ENCODE results near the gene RNF187. TPM values are rescaled to one million over a fixed set of nuclear protein-coding genes. Genes with fewer than 3 reads are reported as not detected.

The RNF187 gene
- total RNA-seq, 1 experiment from 2014 or later: 63.4 TPM

DNA sequence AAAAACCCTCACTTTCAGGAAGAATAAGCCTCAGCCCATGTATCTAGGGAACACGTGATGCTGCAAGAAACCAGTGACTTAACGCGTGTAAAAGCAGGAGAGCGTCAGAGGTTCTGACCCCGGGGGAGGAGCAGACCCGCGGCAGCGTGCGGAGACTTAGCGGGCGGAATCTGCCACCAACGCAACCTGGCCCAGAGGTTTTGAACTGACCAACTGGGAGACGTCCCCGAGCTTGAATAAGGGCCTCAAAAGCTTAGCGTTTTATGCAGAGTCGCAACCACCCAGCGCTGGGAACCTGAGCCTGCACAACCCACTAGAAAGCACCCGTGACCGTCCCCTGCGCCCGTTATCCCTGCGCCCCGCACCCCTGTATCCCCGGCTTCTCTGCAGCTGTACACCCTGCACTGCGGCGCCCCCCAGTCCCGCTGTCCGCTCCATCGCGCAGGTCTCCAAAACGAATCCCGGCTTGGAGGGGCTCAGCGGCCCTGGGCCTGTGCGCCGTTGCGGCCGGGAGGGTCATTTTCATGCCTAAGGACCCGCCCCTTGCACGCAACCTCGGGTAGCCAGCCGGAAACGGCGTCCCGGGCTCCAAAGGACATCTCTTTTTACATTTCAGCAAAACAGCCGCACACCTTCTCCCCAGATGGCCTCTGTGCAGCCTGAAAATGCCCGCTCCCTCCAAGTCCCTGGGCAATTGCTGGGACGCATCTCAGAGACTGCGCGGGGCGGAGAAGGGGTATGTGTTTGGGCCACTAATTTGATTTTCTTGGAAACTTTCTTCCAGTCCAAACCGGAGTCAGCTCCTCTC, 41.1 kb upstream of the RNF187 start:
- H3K36me3 Mint-ChIP-seq (ENCODE audit: insufficient read depth in 1 of 3, low read depth in 3 of 3): no peaks in the 10 kb centered on the region
- H3K9ac ChIP-seq (ENCODE audit: extremely low read depth, insufficient read length, low read length): no peak overlapping the region
- H3K79me1 ChIP-seq (ENCODE audit: insufficient read depth, low read depth, low read length, poor library complexity, severe bottlenecking): no peaks in the 10 kb centered on the region
- no peak overlapping the region for H2AK5ac ChIP-seq (ENCODE audit: insufficient read length, low read length)
- H4K8ac ChIP-seq (replicated peaks; ENCODE audit: insufficient read length, low read depth, low read length): no peak overlapping the region
- no peaks in the 10 kb centered on the region for H4K20me1 ChIP-seq (ENCODE audit: control insufficient read depth, insufficient read depth, insufficient read length)
- H3K27ac Mint-ChIP-seq: no peak overlapping the region; a peak in 2 of 7 replicates
- H3T11ph ChIP-seq (ENCODE audit: low read length): no peak overlapping the region
- no peak overlapping the region for H3K18ac ChIP-seq (ENCODE audit: insufficient read length, low read depth, low read length)
- peak overlapping the region; percentile 48 for H3K4me2 ChIP-seq (ENCODE audit: insufficient read depth, insufficient read length, low read length)
- no peaks in the 10 kb centered on the region for H3K23me2 ChIP-seq (ENCODE audit: insufficient read length, low read depth, low read length, poor library complexity, severe bottlenecking)
- H3K27me3 ChIP-seq (ENCODE audit: insufficient read depth, low read length): peaks cover 35% of the 10 kb centered on the region
- peaks cover 2% of the 10 kb centered on the region; the same call in 1 of the 2 replicates for H3K4me1 ChIP-seq (ENCODE audit: insufficient read depth, low read length)
- H2AFZ ChIP-seq (ENCODE audit: low read length): no peak overlapping the region
- H2BK12ac ChIP-seq (ENCODE audit: insufficient read length, low read depth, low read length): no peak overlapping the region
- no peak overlapping the region for H3K23ac ChIP-seq (ENCODE audit: insufficient read length, low read depth, low read length)
- WGBS (ENCODE audit: extremely low coverage, insufficient read length, low lambda C conversion rate): no CpG with 5 or more reads among the region's 51 CpGs
- H3K4me1 Mint-ChIP-seq: peaks cover 22 to 25% of the 10 kb centered on the region in 2 experiments
- peaks cover 94% of the 10 kb centered on the region for H3K27me3 Mint-ChIP-seq (ENCODE audit: low read depth)
- TF ChIP-seq, protein P1, sequence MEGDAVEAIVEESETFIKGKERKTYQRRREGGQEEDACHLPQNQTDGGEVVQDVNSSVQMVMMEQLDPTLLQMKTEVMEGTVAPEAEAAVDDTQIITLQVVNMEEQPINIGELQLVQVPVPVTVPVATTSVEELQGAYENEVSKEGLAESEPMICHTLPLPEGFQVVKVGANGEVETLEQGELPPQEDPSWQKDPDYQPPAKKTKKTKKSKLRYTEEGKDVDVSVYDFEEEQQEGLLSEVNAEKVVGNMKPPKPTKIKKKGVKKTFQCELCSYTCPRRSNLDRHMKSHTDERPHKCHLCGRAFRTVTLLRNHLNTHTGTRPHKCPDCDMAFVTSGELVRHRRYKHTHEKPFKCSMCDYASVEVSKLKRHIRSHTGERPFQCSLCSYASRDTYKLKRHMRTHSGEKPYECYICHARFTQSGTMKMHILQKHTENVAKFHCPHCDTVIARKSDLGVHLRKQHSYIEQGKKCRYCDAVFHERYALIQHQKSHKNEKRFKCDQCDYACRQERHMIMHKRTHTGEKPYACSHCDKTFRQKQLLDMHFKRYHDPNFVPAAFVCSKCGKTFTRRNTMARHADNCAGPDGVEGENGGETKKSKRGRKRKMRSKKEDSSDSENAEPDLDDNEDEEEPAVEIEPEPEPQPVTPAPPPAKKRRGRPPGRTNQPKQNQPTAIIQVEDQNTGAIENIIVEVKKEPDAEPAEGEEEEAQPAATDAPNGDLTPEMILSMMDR (conservative IDR thresholded peaks at IDR 0.05): no peak
- H3K14ac ChIP-seq (ENCODE audit: insufficient read depth, low read length): no peak overlapping the region
- H3K4ac ChIP-seq (ENCODE audit: low read depth, low read length): no peak overlapping the region
- no peak overlapping the region for H4K5ac ChIP-seq (ENCODE audit: insufficient read length, low read depth, low read length)
- no peak overlapping the region for H3K27ac ChIP-seq (ENCODE audit: insufficient read length, low read depth, low read length)
- peak overlapping the region; percentile 74 to 85 for H3K4me3 Mint-ChIP-seq
- no peak overlapping the region for H2BK120ac ChIP-seq (ENCODE audit: low read depth, low read length, poor library complexity, severe bottlenecking)
- H3K79me2 ChIP-seq (ENCODE audit: insufficient read depth, low read length): no peaks in the 10 kb centered on the region
- DNase-seq: peak; percentile 72
- no peaks in the 10 kb centered on the region for H3K9me3 ChIP-seq (ENCODE audit: control insufficient read depth, low read depth, low read length)
- H3K56ac ChIP-seq (ENCODE audit: insufficient read length, low read depth, low read length): no peak overlapping the region
- H3K9me3 Mint-ChIP-seq: no peaks in the 10 kb centered on the region; a peak in 2 of 5 replicates
- H2BK15ac ChIP-seq (ENCODE audit: low read depth, low read length): no peak overlapping the region
- H2BK20ac ChIP-seq (ENCODE audit: low read depth, low read length, poor library complexity, severe bottlenecking): no peak overlapping the region
- no peak overlapping the region for H4K91ac ChIP-seq (ENCODE audit: insufficient read length, low read depth, low read length)
- H2BK5ac ChIP-seq (ENCODE audit: insufficient read length, low read length): no peak overlapping the region

Data from H9 (cell line).